Calu3 (cell line): ENCODE results near the gene SHISA8. TPM values are rescaled to one million over a fixed set of nuclear protein-coding genes. Genes with fewer than 3 reads are reported as not detected.

Experiments used
- BruUV-seq: library from RNA; stranded (reverse); fragments of 400-500 nt; replicated peaks from 2 replicates; lab custom pipeline; 2021; lab: Mats Ljungman, UMichigan
- CTCF ChIA-PET: fragments of 300-600 bp; sonication (Branson Sonifier 250); formaldehyde crosslinking; loops from one replicate; lab custom pipeline; 2022; ENCODE audit warnings: antibody characterized with exemption; lab: Charles Lee
- DNase-seq: peaks from one replicate; pipeline ENCODE4 v3.0.0; 2022
- H3K27ac Mint-ChIP-seq: one replicate; pipeline ENCODE4 v1.8.0; 2022; ENCODE audit warnings: mixed read lengths; ENCODE audit not compliant: unreplicated experiment
- H3K27me3 Mint-ChIP-seq: one replicate; pipeline ENCODE4 v1.8.0; 2022; ENCODE audit warnings: mixed read lengths; ENCODE audit not compliant: unreplicated experiment
- H3K36me3 Mint-ChIP-seq: one replicate; pipeline ENCODE4 v1.8.0; 2022; ENCODE audit warnings: mild to moderate bottlenecking, moderate library complexity, mixed read lengths; ENCODE audit not compliant: insufficient read depth, unreplicated experiment
- H3K4me1 Mint-ChIP-seq: one replicate; pipeline ENCODE4 v1.8.0; 2022; ENCODE audit warnings: mild to moderate bottlenecking, low read depth, mixed read lengths; ENCODE audit not compliant: unreplicated experiment
- H3K4me3 Mint-ChIP-seq: one replicate; pipeline ENCODE4 v1.8.0; 2022; ENCODE audit warnings: mild to moderate bottlenecking, low read depth, moderate library complexity, mixed read lengths; ENCODE audit not compliant: unreplicated experiment
- H3K9me3 Mint-ChIP-seq: one replicate; pipeline ENCODE4 v1.8.0; 2022; ENCODE audit warnings: low read depth, mixed read lengths; ENCODE audit not compliant: unreplicated experiment
- CTCF ChIP-seq: fragments of 200-600 bp; IDR thresholded peaks from one replicate; pipeline ENCODE4 v1.8.0; 2022; ENCODE audit warnings: antibody characterized with exemption; ENCODE audit not compliant: unreplicated experiment
- intact Hi-C: fragments of 100-400 bp; cut with micrococcal nuclease; formaldehyde crosslinking; loops from one replicate; pipeline ENCODE4 v1.10.0; 2022; ENCODE audit not compliant: unreplicated experiment
- total RNA-seq: library from RNA; stranded (reverse); gene quantifications from 2 replicates; pipeline ENCODE4 v1.2.3, GENCODE V29; 2022

The SHISA8 gene
- total RNA-seq, 1 experiment from 2014 or later: not detected

- BruUV-seq: no TSS peak
- Mint-ChIP-seq H3K9me3 (no peaks in the 10 kb centered on the region), H3K27me3 (peaks cover 45% of the 10 kb centered on the region), H3K4me1 (peaks cover 7% of the 10 kb centered on the region), H3K4me3 (peak overlapping the region; percentile 19), H3K36me3 (peaks cover 12% of the 10 kb centered on the region), H3K27ac (no peak overlapping the region)
- no peak for TF ChIP-seq CTCF
- CTCF ChIA-PET: no interaction called here
- intact Hi-C loops: no loop called here
- no peak for DNase-seq
Measured at GRCh38 chr22:41920271-41920976, 5.5 kb upstream of the SHISA8 start.

DNA sequence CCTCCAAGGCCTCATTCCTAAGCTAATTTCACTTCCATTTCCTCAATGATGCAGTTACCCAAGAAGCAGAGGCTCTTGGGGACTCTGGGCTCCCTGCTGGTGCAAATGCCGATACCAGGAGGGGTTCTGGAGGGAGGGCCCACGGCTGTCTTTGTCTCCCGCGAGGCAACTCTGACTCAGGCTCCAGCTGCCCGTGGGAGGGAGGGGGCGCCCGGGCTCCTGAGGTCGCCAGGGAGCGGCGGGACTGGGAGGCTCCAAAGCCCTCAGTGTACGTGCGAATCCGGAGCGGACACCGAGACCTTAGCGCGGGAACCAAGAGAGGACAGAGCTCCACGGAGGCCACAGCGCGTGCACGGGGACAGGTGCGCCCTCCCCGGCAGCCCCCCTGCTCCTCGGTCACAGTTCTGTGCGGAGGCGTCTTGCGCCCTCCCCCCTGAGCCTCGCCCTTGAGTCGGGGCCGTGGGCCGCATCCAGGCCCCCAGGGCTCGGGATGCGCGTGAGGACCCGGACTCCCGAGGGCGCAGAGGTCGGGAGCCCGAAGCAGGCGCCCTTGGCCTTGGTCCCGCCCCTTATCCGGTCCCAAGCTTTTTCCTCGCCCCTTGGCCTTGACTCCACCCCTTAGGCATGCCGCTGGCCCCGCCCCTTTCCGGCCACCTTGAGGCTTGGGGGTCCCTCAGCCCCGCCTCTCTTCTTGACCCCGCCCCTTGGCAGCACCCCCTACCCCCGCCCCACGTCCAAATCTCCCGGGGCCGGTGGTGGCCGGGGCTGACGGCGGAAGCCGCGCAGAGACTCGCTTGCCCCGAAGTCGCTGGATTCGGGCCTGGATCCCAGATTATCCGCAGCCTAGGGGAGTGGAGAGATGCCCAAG, 4.7 kb upstream of the SHISA8 start:
- DNase-seq: no peak
- no peak for TF ChIP-seq CTCF
- Mint-ChIP-seq H3K36me3 (peaks cover 12% of the 10 kb centered on the region), H3K9me3 (no peaks in the 10 kb centered on the region), H3K4me3 (peak overlapping the region; percentile 19), H3K27me3 (peaks cover 39% of the 10 kb centered on the region), H3K27ac (no peak overlapping the region), H3K4me1 (peaks cover 7% of the 10 kb centered on the region)
- BruUV-seq: no TSS peak
- CTCF ChIA-PET: interaction anchor here (0.9 kb wide), 1 partner anchor 21 kb away, joined by 3 read pairs; no protein-coding TSS in a partner anchor
- intact Hi-C loops: no loop called here

- Mint-ChIP-seq H3K36me3 (peaks cover 8% of the 10 kb centered on the region), H3K27me3 (peaks cover 42% of the 10 kb centered on the region), H3K9me3 (no peaks in the 10 kb centered on the region), H3K4me1 (peaks cover 7% of the 10 kb centered on the region), H3K27ac (no peak overlapping the region), H3K4me3 (no peak overlapping the region)
- CTCF ChIA-PET: no interaction called here
- intact Hi-C loops: no loop called here
- peak; percentile 77 for DNase-seq
- no peak for TF ChIP-seq CTCF
- BruUV-seq: no TSS peak
Measured at GRCh38 chr22:41917903-41918791, 3.3 kb upstream of the SHISA8 start.

DNA sequence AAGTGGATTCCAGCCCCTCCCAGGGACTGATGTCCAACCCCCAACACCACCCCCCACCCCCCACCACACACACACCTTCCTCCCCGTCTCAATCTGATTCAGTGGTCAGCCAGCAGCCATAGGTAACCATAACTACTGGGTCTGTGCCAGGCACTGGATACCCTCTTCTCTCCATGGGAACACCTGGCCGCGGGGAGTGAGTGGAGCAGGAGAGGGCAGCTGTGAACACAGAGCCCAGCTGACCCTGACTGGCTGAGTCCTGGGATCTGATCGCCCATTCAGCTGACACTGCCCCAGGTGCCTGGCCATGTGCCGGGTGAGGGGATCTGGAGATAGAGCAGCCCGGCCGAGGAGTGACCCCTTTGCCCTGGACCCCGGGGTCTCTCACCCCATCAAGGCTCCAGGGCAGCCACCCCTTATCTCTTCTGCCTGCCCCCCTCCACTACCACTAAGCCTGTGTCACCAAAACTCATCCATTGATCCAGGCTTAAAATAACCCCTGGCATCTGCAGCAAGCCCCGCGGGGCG, 2.6 kb upstream of the SHISA8 start:
- H3K27ac Mint-ChIP-seq: no peak overlapping the region

More for the DNA sequence above, 2.6 kb upstream of the SHISA8 start:
- H3K27me3 Mint-ChIP-seq: peaks cover 44% of the 10 kb centered on the region
- BruUV-seq: no TSS peak
- H3K9me3 Mint-ChIP-seq: no peaks in the 10 kb centered on the region
- H3K36me3 Mint-ChIP-seq: peaks cover 7% of the 10 kb centered on the region
- DNase-seq: no peak
- H3K4me3 Mint-ChIP-seq: no peak overlapping the region
- CTCF ChIA-PET: no interaction called here
- no peak for TF ChIP-seq CTCF
- peaks cover 7% of the 10 kb centered on the region for H3K4me1 Mint-ChIP-seq
- intact Hi-C loops: no loop called here
